K562 (cell line): ENCODE measurements around the gene PITPNC1. TPM values are rescaled to one million over a fixed set of nuclear protein-coding genes. Genes with fewer than 3 reads are reported as not detected.

Experiments used
- ATAC-seq: fragments of 200-7000 bp; cut with Tn5 transposase; 3 replicates; pipeline ENCODE4 v1.9.1; 2020; ENCODE audit warnings: moderate library complexity
- BruUV-seq: library from RNA; stranded (reverse); fragments of 400-500 nt; replicated peaks from 2 replicates; lab custom pipeline; 2021; lab: Mats Ljungman, UMichigan
- CTCF ChIA-PET: fragments of 300-600 bp; formaldehyde crosslinking; extraction: SDS; loops from one replicate; lab custom pipeline; 2021; ENCODE audit warnings: low intra/inter-chr PET ratio; lab: Yijun Ruan, JAX
- POLR2A ChIA-PET: fragments of 300-600, 350-650 bp; sonication (Branson Sonifier 250); formaldehyde crosslinking; extraction: SDS; loops from one replicate; lab custom pipeline; 2021; ENCODE audit warnings: antibody characterized with exemption, inconsistent platforms; lab: Yijun Ruan, JAX
- DNase-seq, 4 experiments: peaks; one replicate each; pipeline versions ENCODE4 v3.0.0 to v3.0.0-alpha.2; 2011 to 2018; ENCODE audit warnings: low spot score in 3 of 4, mixed read lengths in 3 of 4; ENCODE audit errors: extremely low read depth in 1 of 4
- FAIRE-seq: peaks from 2 replicates; lab custom pipeline; 2011; peaks lifted over from hg19 to GRCh38; lab: Jason Lieb, UNC
- H2AFZ ChIP-seq: 2 replicates; pipeline ENCODE4 v1.6.0; 2011; ENCODE audit warnings: low read depth, low read length, control low read depth, inconsistent platforms
- H3K27ac ChIP-seq: fragments of 200-600 bp; 3 replicates; pipeline ENCODE4 v1.8.0; 2011; ENCODE audit warnings: low read depth, mild to moderate bottlenecking, control low read depth, inconsistent platforms, low read length, moderate library complexity, mixed read lengths; ENCODE audit errors: extremely low read depth
- H3K27me3 ChIP-seq, 2 experiments: fragments of 300-600 bp in 1 of 2; 2 replicates in 1 of 2; 3 replicates in 1 of 2; pipeline versions ENCODE4 v1.6.0 to v1.8.0; 2011; ENCODE audit warnings: inconsistent platforms in 2 of 2, low read length in 2 of 2, mild to moderate bottlenecking in 1 of 2, mixed read lengths in 1 of 2, moderate library complexity in 1 of 2; ENCODE audit not compliant: control insufficient read depth in 2 of 2, insufficient read depth in 2 of 2
- H3K36me3 ChIP-seq: fragments of 300-600 bp; 3 replicates; pipeline ENCODE4 v1.8.0; 2011; ENCODE audit warnings: mild to moderate bottlenecking, low read length, inconsistent platforms; ENCODE audit not compliant: control insufficient read depth, insufficient read depth
- H3K4me1 ChIP-seq, 2 experiments: fragments of 200-600 bp in 1 of 2; replicated peaks in 1 of 2; 2 replicates in 1 of 2; 3 replicates in 1 of 2; pipeline versions ENCODE4 v1.5.1 to v1.8.0; 2011; ENCODE audit warnings: inconsistent platforms in 2 of 2, low read length in 2 of 2, mild to moderate bottlenecking in 1 of 2, mixed read lengths in 1 of 2, moderate library complexity in 1 of 2; ENCODE audit not compliant: control insufficient read depth in 2 of 2, insufficient read depth in 2 of 2
- H3K4me2 ChIP-seq: 2 replicates; pipeline ENCODE4 v1.6.1; 2011; ENCODE audit warnings: low read length, control low read depth, inconsistent platforms, mixed read lengths; ENCODE audit not compliant: insufficient read depth
- H3K4me3 ChIP-seq: fragments of 200-600 bp; sonication (generic), shearing (Covaris generic); 2 replicates; pipeline ENCODE4 v1.5.1; 2016; ENCODE audit warnings: control low read depth, inconsistent platforms
- H3K79me2 ChIP-seq: fragments of 200-600 bp; 3 replicates; pipeline ENCODE4 v1.8.0; 2011; ENCODE audit warnings: low read length, inconsistent platforms; ENCODE audit not compliant: control insufficient read depth, insufficient read depth
- H3K9ac ChIP-seq, 2 experiments: 2 replicates each; pipeline versions ENCODE4 v1.6.0 to v1.6.1; 2011; ENCODE audit warnings: low read depth in 2 of 2, low read length in 2 of 2, control low read depth in 1 of 2, inconsistent platforms in 1 of 2, mild to moderate bottlenecking in 1 of 2, mixed read lengths in 1 of 2; ENCODE audit not compliant: insufficient read depth in 1 of 2
- H3K9me1 ChIP-seq: one replicate; pipeline ENCODE4 v1.6.0; 2011; ENCODE audit warnings: inconsistent platforms, mild to moderate bottlenecking, low read length, moderate library complexity; ENCODE audit not compliant: control insufficient read depth, insufficient read depth
- H3K9me3 ChIP-seq: replicated peaks from 2 replicates; pipeline ENCODE4 v1.5.1; 2011; ENCODE audit warnings: low read depth, low read length, inconsistent platforms; ENCODE audit not compliant: control insufficient read depth, insufficient read depth
- H4K20me1 ChIP-seq: replicated peaks from 2 replicates; pipeline ENCODE4 v1.6.1; 2011; ENCODE audit warnings: low read length, inconsistent platforms, mixed read lengths; ENCODE audit not compliant: control insufficient read depth, insufficient read depth
- ATF1 ChIP-seq, 2 experiments: fragments of 450-650 bp in 1 of 2; IDR thresholded peaks; 2 replicates each; pipeline ENCODE4 v1.6.1; 2016; ENCODE audit warnings: missing compliant biosample characterization in 1 of 2, missing genetic modification characterization in 1 of 2
- ATF7 ChIP-seq: fragments of 450-650 bp; IDR thresholded peaks from 2 replicates; pipeline ENCODE4 v1.7.1; 2014; ENCODE audit warnings: mild to moderate bottlenecking, moderate library complexity
- KLF10 ChIP-seq: fragments of 250-450 bp; sonication (Bioruptor Pico); IDR thresholded peaks from 2 replicates; pipeline ENCODE4 v1.6.1; 2021; ENCODE audit warnings: matching md5 sums
- MCM3 ChIP-seq: fragments of 450-650 bp; IDR thresholded peaks from 2 replicates; pipeline ENCODE4 v1.6.1; 2016
- RFX1 ChIP-seq: fragments of 450-650 bp; IDR thresholded peaks from 2 replicates; pipeline ENCODE4 v1.6.1; 2016; ENCODE audit warnings: mild to moderate bottlenecking, moderate library complexity
- SRSF3 ChIP-seq: fragments of 200-400 bp; formaldehyde crosslinking; IDR thresholded peaks from 2 replicates; pipeline ENCODE4 v1.6.1; 2016; ENCODE audit warnings: mild to moderate bottlenecking, low read length, moderate library complexity; ENCODE audit not compliant: insufficient read depth
- ZNF143 ChIP-seq: sonication (generic); formaldehyde crosslinking; IDR thresholded peaks from 2 replicates; pipeline ENCODE4 v1.9.0; 2022; ENCODE audit warnings: mild to moderate bottlenecking, missing genetic modification reagents
- ZNF311 ChIP-seq: fragments of 250-450 bp; sonication (Bioruptor Pico); IDR thresholded peaks from 2 replicates; pipeline ENCODE4 v1.4.0; 2020; ENCODE audit warnings: mild to moderate bottlenecking, moderate library complexity
- ZNF507 ChIP-seq: conservative IDR thresholded peaks from 2 replicates; pipeline ENCODE4 v1.6.1; 2017; ENCODE audit warnings: missing genetic modification characterization, missing compliant biosample characterization
- ZNF764 ChIP-seq: fragments of 250-450 bp; sonication (Bioruptor Pico); IDR thresholded peaks from 2 replicates; pipeline ENCODE4 v1.4.0; 2020; ENCODE audit warnings: low read depth, mild to moderate bottlenecking, moderate library complexity
- WGBS: fragments of 100-300 bp; shearing (Covaris generic); methylation state at CpG from one replicate; pipeline ENCODE4 v1.1.6; 2016; ENCODE audit warnings: low coverage, mixed read lengths; ENCODE audit not compliant: insufficient coverage; ENCODE audit errors: missing lambda C conversion rate; 5-methylcytosine and 5-hydroxymethylcytosine counted together
- in situ Hi-C: fragments of 300-500 bp; cut with MboI; formaldehyde crosslinking; loops from 4 replicates; pipeline ENCODE4 v1.15.0; 2018; ENCODE audit warnings: inconsistent platforms, mixed read lengths
- intact Hi-C: fragments of 100-400 bp; cut with micrococcal nuclease; formaldehyde crosslinking; loops from 2 replicates; pipeline ENCODE4 v1.14.2; 2022
- polyA plus RNA-seq, 8 experiments: library from polyadenylated mRNA; depleted of rRNA in 4 of 8; stranded (reverse) in 5 of 8; unstranded in 3 of 8; fragments of >200 nt; fragmentation: Nextera tagmentation in 2 of 8; fragmentation: Illumina TruSeq in 1 of 8; extraction: Ambion mirVana in 2 of 8; extraction: Trizol in 1 of 8; gene quantifications; 2 replicates each; pipeline versions ENCODE4 v1.2.1 to v1.2.3, GENCODE V29; 2011 to 2014; ENCODE audit warnings: inconsistent platforms in 1 of 8, missing spikeins in 1 of 8
- total RNA-seq, 7 experiments: library from RNA; depleted of rRNA in 6 of 7; stranded (reverse); fragments of >200 nt in 6 of 7; fragmentation: Illumina TruSeq in 2 of 7; extraction: Trizol in 2 of 7; gene quantifications; 2 replicates each; pipeline versions ENCODE4 v1.2.1 to v1.2.3, GENCODE V29; 2011 to 2021; ENCODE audit warnings: low replicate concordance in 1 of 7
- TF ChIP-seq, protein P1 (sequence below): fragments of 250-450 bp; sonication (Bioruptor Pico); IDR thresholded peaks from 2 replicates; pipeline ENCODE4 v1.5.0; 2021
- TF ChIP-seq, protein P2 (sequence below): sonication (generic); formaldehyde crosslinking; IDR thresholded peaks from 2 replicates; pipeline ENCODE4 v1.8.0; 2022; ENCODE audit warnings: mild to moderate bottlenecking, missing genetic modification reagents, borderline replicate concordance
- TF ChIP-seq, protein P3 (sequence below), 2 experiments: fragments of 450-650 bp in 1 of 2; IDR thresholded peaks; 2 replicates each; pipeline ENCODE4 v1.6.1; 2011 to 2017; ENCODE audit warnings: low read depth in 2 of 2, antibody characterized with exemption in 1 of 2, borderline replicate concordance in 1 of 2, low read length in 1 of 2, mild to moderate bottlenecking in 1 of 2, mixed read lengths in 1 of 2; ENCODE audit not compliant: control insufficient read depth in 1 of 2
- TF ChIP-seq, protein P4 (sequence below): fragments of 450-650 bp; IDR thresholded peaks from 2 replicates; pipeline ENCODE4 v1.7.1; 2018; ENCODE audit warnings: mild to moderate bottlenecking, low read depth; ENCODE audit not compliant: partially characterized antibody

PITPNC1 gene
- total and polyA plus RNA-seq, 9 of the 15 experiments (the other 6 are each of a cell fraction or from before 2014, with no cell fraction given) = 0.11 to 1.1 (median 0.65) TPM

DNA sequence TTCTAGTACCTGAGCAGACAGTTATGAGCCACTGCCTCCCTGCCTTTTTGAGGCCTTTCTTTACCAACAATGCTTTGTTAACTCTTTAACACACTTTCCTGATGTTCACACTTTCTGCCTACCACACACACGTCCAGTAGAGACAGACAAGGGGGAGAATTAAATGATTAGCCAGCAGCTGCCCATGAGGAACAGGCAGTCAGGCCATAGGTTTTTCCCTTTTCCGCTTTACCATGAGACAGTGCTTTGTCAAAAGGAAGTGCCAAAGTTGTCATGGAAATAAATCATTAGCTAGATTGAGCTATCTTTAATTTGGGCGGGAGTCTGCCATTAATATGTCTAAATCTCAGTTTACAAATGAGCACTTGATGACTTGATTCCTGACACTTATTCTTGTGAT lies 102.1 kb downstream of the PITPNC1 start:
- DNase-seq (no peak), FAIRE-seq (no peak), ATAC-seq (no peak)
- Histone ChIP-seq H3K4me3 (no peak overlapping the region), H3K9me1 (no peaks in the 10 kb centered on the region), H4K20me1 (no peaks in the 10 kb centered on the region), H3K27me3 (peaks cover 15 to 45% of the 10 kb centered on the region in 2 experiments; a peak in 4 of 5 replicates), H3K79me2 (no peaks in the 10 kb centered on the region), H2AFZ (no peak overlapping the region), H3K4me1 (no peaks in the 10 kb centered on the region), H3K9ac (no peak overlapping the region), H3K9me3 (no peaks in the 10 kb centered on the region), H3K4me2 (no peak overlapping the region), H3K27ac (no peak overlapping the region), H3K36me3 (no peaks in the 10 kb centered on the region)
- BruUV-seq = no TSS peak
- in situ Hi-C loops (no loop called here), intact Hi-C loops (loop anchor here (5.0 kb wide), 1 partner anchor 102 kb away; the partner anchor contains the start of gene PITPNC1)
- ChIA-PET POLR2A (no interaction called here), CTCF (no interaction called here)
- WGBS = 0% methylated on average over 3 of the region's 3 CpGs
- TF ChIP-seq ZNF143 (no peak), ZNF764 (no peak), ATF1 (CRISPR knock-in tag; IDR thresholded peaks at IDR 0.05) (no peak), ATF1 (tag; IDR thresholded peaks at IDR 0.05) (no peak), ATF7 (no peak), ZNF311 (CRISPR knock-in tag) (no peak), ZNF507 (no peak), MCM3 (no peak), RFX1 (no peak), KLF10 (CRISPR knock-in tag) (no peak), SRSF3 (no peak)
- TF ChIP-seq, protein P1, sequence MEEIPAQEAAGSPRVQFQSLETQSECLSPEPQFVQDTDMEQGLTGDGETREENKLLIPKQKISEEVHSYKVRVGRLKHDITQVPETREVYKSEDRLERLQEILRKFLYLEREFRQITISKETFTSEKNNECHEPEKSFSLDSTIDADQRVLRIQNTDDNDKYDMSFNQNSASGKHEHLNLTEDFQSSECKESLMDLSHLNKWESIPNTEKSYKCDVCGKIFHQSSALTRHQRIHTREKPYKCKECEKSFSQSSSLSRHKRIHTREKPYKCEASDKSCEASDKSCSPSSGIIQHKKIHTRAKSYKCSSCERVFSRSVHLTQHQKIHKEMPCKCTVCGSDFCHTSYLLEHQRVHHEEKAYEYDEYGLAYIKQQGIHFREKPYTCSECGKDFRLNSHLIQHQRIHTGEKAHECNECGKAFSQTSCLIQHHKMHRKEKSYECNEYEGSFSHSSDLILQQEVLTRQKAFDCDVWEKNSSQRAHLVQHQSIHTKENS (CRISPR knock-in tag) = no peak
- TF ChIP-seq, protein P2, sequence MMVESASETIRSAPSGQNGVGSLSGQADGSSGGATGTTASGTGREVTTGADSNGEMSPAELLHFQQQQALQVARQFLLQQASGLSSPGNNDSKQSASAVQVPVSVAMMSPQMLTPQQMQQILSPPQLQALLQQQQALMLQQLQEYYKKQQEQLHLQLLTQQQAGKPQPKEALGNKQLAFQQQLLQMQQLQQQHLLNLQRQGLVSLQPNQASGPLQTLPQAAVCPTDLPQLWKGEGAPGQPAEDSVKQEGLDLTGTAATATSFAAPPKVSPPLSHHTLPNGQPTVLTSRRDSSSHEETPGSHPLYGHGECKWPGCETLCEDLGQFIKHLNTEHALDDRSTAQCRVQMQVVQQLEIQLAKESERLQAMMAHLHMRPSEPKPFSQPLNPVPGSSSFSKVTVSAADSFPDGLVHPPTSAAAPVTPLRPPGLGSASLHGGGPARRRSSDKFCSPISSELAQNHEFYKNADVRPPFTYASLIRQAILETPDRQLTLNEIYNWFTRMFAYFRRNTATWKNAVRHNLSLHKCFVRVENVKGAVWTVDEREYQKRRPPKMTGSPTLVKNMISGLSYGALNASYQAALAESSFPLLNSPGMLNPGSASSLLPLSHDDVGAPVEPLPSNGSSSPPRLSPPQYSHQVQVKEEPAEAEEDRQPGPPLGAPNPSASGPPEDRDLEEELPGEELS = no peak
- TF ChIP-seq, protein P3, sequence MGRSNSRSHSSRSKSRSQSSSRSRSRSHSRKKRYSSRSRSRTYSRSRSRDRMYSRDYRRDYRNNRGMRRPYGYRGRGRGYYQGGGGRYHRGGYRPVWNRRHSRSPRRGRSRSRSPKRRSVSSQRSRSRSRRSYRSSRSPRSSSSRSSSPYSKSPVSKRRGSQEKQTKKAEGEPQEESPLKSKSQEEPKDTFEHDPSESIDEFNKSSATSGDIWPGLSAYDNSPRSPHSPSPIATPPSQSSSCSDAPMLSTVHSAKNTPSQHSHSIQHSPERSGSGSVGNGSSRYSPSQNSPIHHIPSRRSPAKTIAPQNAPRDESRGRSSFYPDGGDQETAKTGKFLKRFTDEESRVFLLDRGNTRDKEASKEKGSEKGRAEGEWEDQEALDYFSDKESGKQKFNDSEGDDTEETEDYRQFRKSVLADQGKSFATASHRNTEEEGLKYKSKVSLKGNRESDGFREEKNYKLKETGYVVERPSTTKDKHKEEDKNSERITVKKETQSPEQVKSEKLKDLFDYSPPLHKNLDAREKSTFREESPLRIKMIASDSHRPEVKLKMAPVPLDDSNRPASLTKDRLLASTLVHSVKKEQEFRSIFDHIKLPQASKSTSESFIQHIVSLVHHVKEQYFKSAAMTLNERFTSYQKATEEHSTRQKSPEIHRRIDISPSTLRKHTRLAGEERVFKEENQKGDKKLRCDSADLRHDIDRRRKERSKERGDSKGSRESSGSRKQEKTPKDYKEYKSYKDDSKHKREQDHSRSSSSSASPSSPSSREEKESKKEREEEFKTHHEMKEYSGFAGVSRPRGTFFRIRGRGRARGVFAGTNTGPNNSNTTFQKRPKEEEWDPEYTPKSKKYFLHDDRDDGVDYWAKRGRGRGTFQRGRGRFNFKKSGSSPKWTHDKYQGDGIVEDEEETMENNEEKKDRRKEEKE (IDR thresholded peaks at IDR 0.05; ENCODE audit: borderline replicate concordance in 1 of 2, control insufficient read depth in 1 of 2, low read depth in 2 of 2, low read length in 1 of 2) = no peak
- TF ChIP-seq, protein P4, sequence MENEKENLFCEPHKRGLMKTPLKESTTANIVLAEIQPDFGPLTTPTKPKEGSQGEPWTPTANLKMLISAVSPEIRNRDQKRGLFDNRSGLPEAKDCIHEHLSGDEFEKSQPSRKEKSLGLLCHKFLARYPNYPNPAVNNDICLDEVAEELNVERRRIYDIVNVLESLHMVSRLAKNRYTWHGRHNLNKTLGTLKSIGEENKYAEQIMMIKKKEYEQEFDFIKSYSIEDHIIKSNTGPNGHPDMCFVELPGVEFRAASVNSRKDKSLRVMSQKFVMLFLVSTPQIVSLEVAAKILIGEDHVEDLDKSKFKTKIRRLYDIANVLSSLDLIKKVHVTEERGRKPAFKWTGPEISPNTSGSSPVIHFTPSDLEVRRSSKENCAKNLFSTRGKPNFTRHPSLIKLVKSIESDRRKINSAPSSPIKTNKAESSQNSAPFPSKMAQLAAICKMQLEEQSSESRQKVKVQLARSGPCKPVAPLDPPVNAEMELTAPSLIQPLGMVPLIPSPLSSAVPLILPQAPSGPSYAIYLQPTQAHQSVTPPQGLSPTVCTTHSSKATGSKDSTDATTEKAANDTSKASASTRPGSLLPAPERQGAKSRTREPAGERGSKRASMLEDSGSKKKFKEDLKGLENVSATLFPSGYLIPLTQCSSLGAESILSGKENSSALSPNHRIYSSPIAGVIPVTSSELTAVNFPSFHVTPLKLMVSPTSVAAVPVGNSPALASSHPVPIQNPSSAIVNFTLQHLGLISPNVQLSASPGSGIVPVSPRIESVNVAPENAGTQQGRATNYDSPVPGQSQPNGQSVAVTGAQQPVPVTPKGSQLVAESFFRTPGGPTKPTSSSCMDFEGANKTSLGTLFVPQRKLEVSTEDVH = no peak
